Measurements from ENCODE around the gene RRN3.
"Not testable (repeated sequence)": the region's sequence is repeated elsewhere in the genome, so short reads cannot be mapped to it uniquely, and the experiment has no call there.

DNA sequence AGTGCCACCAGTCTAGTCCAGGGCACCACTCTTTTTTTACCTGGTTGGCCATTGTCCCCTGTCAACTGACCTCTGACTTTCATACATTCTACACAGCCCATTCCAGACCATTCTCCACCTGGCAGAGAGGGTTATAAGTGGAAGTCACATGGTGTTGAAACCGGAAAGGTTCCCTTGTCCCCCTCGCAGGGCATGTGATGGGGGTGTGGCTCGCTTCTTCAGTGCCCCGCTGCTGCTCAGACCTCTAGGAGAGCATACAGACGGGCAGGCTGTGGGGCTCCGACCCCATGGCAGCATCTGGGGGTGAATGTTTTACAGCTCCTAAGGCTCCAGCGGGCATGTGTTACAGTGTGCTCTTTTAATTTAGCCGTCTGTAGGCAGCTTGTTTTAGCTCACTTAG lies 67.0 kb downstream of the RRN3 start:
- not testable (repeated sequence) for TF ChIP-seq POLR2AphosphoS5 (IDR thresholded peaks at IDR 0.05; ENCODE audit: low read depth, low read length); RAD21 (IDR thresholded peaks at IDR 0.05; ENCODE audit: low read depth); SIN3A (IDR thresholded peaks at IDR 0.05; ENCODE audit: low read depth); JUND (IDR thresholded peaks at IDR 0.05); ZNF274 (IDR thresholded peaks at IDR 0.05; ENCODE audit: low read depth, low read length); EZH2 (IDR thresholded peaks at IDR 0.05); REST (IDR thresholded peaks at IDR 0.05; ENCODE audit: low read depth); POLR2A (IDR thresholded peaks at IDR 0.05; ENCODE audit: borderline replicate concordance, extremely low read depth, insufficient read depth, insufficient read length); CBX3 (IDR thresholded peaks at IDR 0.05; ENCODE audit: low read depth); ATF3 (IDR thresholded peaks at IDR 0.05); EZH2phosphoT487 (IDR thresholded peaks at IDR 0.05; ENCODE audit: borderline replicate concordance)
- TF ChIP-seq, protein P1, sequence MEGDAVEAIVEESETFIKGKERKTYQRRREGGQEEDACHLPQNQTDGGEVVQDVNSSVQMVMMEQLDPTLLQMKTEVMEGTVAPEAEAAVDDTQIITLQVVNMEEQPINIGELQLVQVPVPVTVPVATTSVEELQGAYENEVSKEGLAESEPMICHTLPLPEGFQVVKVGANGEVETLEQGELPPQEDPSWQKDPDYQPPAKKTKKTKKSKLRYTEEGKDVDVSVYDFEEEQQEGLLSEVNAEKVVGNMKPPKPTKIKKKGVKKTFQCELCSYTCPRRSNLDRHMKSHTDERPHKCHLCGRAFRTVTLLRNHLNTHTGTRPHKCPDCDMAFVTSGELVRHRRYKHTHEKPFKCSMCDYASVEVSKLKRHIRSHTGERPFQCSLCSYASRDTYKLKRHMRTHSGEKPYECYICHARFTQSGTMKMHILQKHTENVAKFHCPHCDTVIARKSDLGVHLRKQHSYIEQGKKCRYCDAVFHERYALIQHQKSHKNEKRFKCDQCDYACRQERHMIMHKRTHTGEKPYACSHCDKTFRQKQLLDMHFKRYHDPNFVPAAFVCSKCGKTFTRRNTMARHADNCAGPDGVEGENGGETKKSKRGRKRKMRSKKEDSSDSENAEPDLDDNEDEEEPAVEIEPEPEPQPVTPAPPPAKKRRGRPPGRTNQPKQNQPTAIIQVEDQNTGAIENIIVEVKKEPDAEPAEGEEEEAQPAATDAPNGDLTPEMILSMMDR (IDR thresholded peaks at IDR 0.05 in 2 of 3, conservative IDR thresholded peaks at IDR 0.05 in 1 of 3; ENCODE audit: borderline replicate concordance in 1 of 3, insufficient read depth in 1 of 3, low read depth in 2 of 3, low read length in 2 of 3): not testable (repeated sequence)

Data from HCT116 (cell line).